ENCODE measurements around the gene ANXA4.
"Not testable (repeated sequence)": the region's sequence is repeated elsewhere in the genome, so short reads cannot be mapped to it uniquely, and the experiment has no call there.

DNA sequence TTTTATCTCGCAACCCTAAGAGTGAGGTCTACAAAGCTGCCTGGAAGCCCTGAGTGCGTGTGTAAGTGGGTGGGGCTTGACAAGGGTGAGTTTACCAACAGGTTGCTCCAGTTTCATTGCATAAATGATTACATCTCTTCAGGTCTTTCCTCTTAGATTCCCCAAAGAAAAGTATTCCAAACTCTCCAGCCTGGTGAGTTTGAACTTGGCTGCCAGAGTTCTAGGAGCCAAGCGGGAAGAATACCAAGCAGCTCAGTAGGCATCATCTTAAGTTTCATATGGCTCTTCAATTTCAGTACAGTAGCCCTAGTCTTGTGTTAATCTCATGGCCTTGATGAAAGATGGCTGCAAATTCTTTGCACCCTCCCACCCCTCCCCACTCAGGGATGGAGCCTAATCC lies 3.8 kb upstream of the ANXA4 start:
- TF ChIP-seq POLR2A (IDR thresholded peaks at IDR 0.05): not testable (repeated sequence)
- TF ChIP-seq, protein P1, sequence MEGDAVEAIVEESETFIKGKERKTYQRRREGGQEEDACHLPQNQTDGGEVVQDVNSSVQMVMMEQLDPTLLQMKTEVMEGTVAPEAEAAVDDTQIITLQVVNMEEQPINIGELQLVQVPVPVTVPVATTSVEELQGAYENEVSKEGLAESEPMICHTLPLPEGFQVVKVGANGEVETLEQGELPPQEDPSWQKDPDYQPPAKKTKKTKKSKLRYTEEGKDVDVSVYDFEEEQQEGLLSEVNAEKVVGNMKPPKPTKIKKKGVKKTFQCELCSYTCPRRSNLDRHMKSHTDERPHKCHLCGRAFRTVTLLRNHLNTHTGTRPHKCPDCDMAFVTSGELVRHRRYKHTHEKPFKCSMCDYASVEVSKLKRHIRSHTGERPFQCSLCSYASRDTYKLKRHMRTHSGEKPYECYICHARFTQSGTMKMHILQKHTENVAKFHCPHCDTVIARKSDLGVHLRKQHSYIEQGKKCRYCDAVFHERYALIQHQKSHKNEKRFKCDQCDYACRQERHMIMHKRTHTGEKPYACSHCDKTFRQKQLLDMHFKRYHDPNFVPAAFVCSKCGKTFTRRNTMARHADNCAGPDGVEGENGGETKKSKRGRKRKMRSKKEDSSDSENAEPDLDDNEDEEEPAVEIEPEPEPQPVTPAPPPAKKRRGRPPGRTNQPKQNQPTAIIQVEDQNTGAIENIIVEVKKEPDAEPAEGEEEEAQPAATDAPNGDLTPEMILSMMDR (IDR thresholded peaks at IDR 0.05): not testable (repeated sequence)
